H9 (cell line): ENCODE results near the gene NPFF. TPM values are rescaled to one million over a fixed set of nuclear protein-coding genes. Genes with fewer than 3 reads are reported as not detected.

Experiments
- DNase-seq: peaks from one replicate; pipeline ENCODE4 v3.0.0-alpha.2; 2017
- H2AFZ ChIP-seq: one replicate; pipeline ENCODE4 v1.6.1; 2013; ENCODE audit warnings: mild to moderate bottlenecking, low read length, control low read depth, moderate library complexity
- H2AK5ac ChIP-seq: 2 replicates; pipeline ENCODE4 v1.6.1; 2013; ENCODE audit warnings: low read length, control low read depth, mixed read lengths; ENCODE audit not compliant: insufficient read length
- H2BK120ac ChIP-seq: one replicate; pipeline ENCODE4 v1.6.1; 2013; ENCODE audit warnings: low read depth, mild to moderate bottlenecking, low read length, control low read depth, inconsistent platforms; ENCODE audit not compliant: poor library complexity, severe bottlenecking
- H2BK12ac ChIP-seq: 2 replicates; pipeline ENCODE4 v1.6.1; 2013; ENCODE audit warnings: low read length, control low read depth, mixed read lengths, low read depth; ENCODE audit not compliant: insufficient read length
- H2BK15ac ChIP-seq: 2 replicates; pipeline ENCODE4 v1.6.1; 2013; ENCODE audit warnings: low read depth, low read length, control low read depth
- H2BK20ac ChIP-seq: one replicate; pipeline ENCODE4 v1.6.1; 2013; ENCODE audit warnings: low read depth, mild to moderate bottlenecking, low read length, control low read depth, inconsistent platforms; ENCODE audit not compliant: poor library complexity, severe bottlenecking
- H2BK5ac ChIP-seq: 2 replicates; pipeline ENCODE4 v1.6.1; 2013; ENCODE audit warnings: low read length, control low read depth, mixed read lengths; ENCODE audit not compliant: insufficient read length
- H3K14ac ChIP-seq: 2 replicates; pipeline ENCODE4 v1.6.1; 2013; ENCODE audit warnings: low read length, control low read depth; ENCODE audit not compliant: insufficient read depth
- H3K18ac ChIP-seq: 2 replicates; pipeline ENCODE4 v1.6.1; 2013; ENCODE audit warnings: low read depth, mild to moderate bottlenecking, mixed read lengths, low read length, control low read depth; ENCODE audit not compliant: insufficient read length
- H3K23ac ChIP-seq: 2 replicates; pipeline ENCODE4 v1.6.1; 2013; ENCODE audit warnings: low read length, control low read depth, mixed read lengths, low read depth; ENCODE audit not compliant: insufficient read length
- H3K23me2 ChIP-seq: 2 replicates; pipeline ENCODE4 v1.6.1; 2013; ENCODE audit warnings: low read depth, mild to moderate bottlenecking, mixed read lengths, low read length, control low read depth; ENCODE audit not compliant: insufficient read length, poor library complexity, severe bottlenecking
- H3K27ac ChIP-seq: 2 replicates; pipeline ENCODE4 v1.5.1; 2013; ENCODE audit warnings: low read length, control low read depth, mixed read lengths, low read depth; ENCODE audit not compliant: insufficient read length
- H3K27me3 ChIP-seq: 2 replicates; pipeline ENCODE4 v1.6.1; 2013; ENCODE audit warnings: low read length, control low read depth, inconsistent platforms; ENCODE audit not compliant: insufficient read depth
- H3K4ac ChIP-seq: 2 replicates; pipeline ENCODE4 v1.6.1; 2013; ENCODE audit warnings: low read depth, mild to moderate bottlenecking, control low read depth, inconsistent platforms, low read length, moderate library complexity
- H3K4me1 ChIP-seq: 2 replicates; pipeline ENCODE4 v1.6.1; 2013; ENCODE audit warnings: low read length, control low read depth, inconsistent platforms; ENCODE audit not compliant: insufficient read depth
- H3K4me2 ChIP-seq: 2 replicates; pipeline ENCODE4 v1.6.1; 2013; ENCODE audit warnings: low read length, control low read depth, mixed read lengths; ENCODE audit not compliant: insufficient read length, insufficient read depth
- H3K56ac ChIP-seq: 2 replicates; pipeline ENCODE4 v1.6.1; 2013; ENCODE audit warnings: low read depth, mild to moderate bottlenecking, mixed read lengths, low read length, control low read depth; ENCODE audit not compliant: insufficient read length
- H3K79me1 ChIP-seq: 2 replicates; pipeline ENCODE4 v1.6.1; 2013; ENCODE audit warnings: low read depth, mild to moderate bottlenecking, moderate library complexity, low read length, control low read depth, inconsistent platforms; ENCODE audit not compliant: insufficient read depth, poor library complexity, severe bottlenecking
- H3K79me2 ChIP-seq: 2 replicates; pipeline ENCODE4 v1.6.1; 2013; ENCODE audit warnings: low read length, control low read depth, inconsistent platforms; ENCODE audit not compliant: insufficient read depth
- H3K9ac ChIP-seq: 2 replicates; pipeline ENCODE4 v1.6.1; 2013; ENCODE audit warnings: low read length, control low read depth, mixed read lengths; ENCODE audit not compliant: insufficient read length; ENCODE audit errors: extremely low read depth
- H3K9me3 ChIP-seq: one replicate; pipeline ENCODE4 v1.6.1; 2013; ENCODE audit warnings: low read depth, low read length, inconsistent platforms; ENCODE audit not compliant: control insufficient read depth
- H3T11ph ChIP-seq: one replicate; pipeline ENCODE4 v1.6.1; 2013; ENCODE audit warnings: mild to moderate bottlenecking, low read length, control low read depth, inconsistent platforms
- H4K20me1 ChIP-seq: one replicate; pipeline ENCODE4 v1.6.1; 2013; ENCODE audit not compliant: control insufficient read depth, insufficient read length, insufficient read depth
- H4K5ac ChIP-seq: 2 replicates; pipeline ENCODE4 v1.6.1; 2013; ENCODE audit warnings: low read depth, mild to moderate bottlenecking, mixed read lengths, low read length, control low read depth; ENCODE audit not compliant: insufficient read length
- H4K8ac ChIP-seq: replicated peaks from 2 replicates; pipeline ENCODE4 v1.6.1; 2013; ENCODE audit warnings: low read length, control low read depth, mixed read lengths, low read depth; ENCODE audit not compliant: insufficient read length
- H4K91ac ChIP-seq: 2 replicates; pipeline ENCODE4 v1.6.1; 2013; ENCODE audit warnings: low read depth, mild to moderate bottlenecking, moderate library complexity, mixed read lengths, low read length, control low read depth; ENCODE audit not compliant: insufficient read length
- H3K27ac Mint-ChIP-seq, 3 experiments: 2 replicates in 2 of 3; 3 replicates in 1 of 3; pipeline ENCODE4 v1.8.0; 2020 to 2021; ENCODE audit warnings: mixed read lengths in 3 of 3, mild to moderate bottlenecking in 1 of 3, moderate library complexity in 1 of 3
- H3K27me3 Mint-ChIP-seq: 2 replicates; pipeline ENCODE4 v1.8.0; 2021; ENCODE audit warnings: low read depth, mild to moderate bottlenecking, moderate library complexity, mixed read lengths
- H3K36me3 Mint-ChIP-seq, 3 experiments: 2 replicates in 2 of 3; 3 replicates in 1 of 3; pipeline ENCODE4 v1.8.0; 2020 to 2021; ENCODE audit warnings: low read depth in 3 of 3, mixed read lengths in 3 of 3; ENCODE audit not compliant: insufficient read depth in 1 of 3
- H3K4me1 Mint-ChIP-seq, 2 experiments: 2 replicates each; pipeline ENCODE4 v1.8.0; 2020; ENCODE audit warnings: mixed read lengths in 2 of 2
- H3K4me3 Mint-ChIP-seq, 2 experiments: 2 replicates in 1 of 2; 3 replicates in 1 of 2; pipeline ENCODE4 v1.8.0; 2020 to 2021; ENCODE audit warnings: mild to moderate bottlenecking in 2 of 2, mixed read lengths in 2 of 2, moderate library complexity in 1 of 2
- H3K9me3 Mint-ChIP-seq, 2 experiments: 2 replicates in 1 of 2; 3 replicates in 1 of 2; pipeline ENCODE4 v1.8.0; 2020; ENCODE audit warnings: mild to moderate bottlenecking in 2 of 2, mixed read lengths in 2 of 2, moderate library complexity in 1 of 2
- CTCF ChIP-seq: fragments of 200-600 bp; sonication (generic); conservative IDR thresholded peaks from 3 replicates; pipeline ENCODE4 v1.8.0; 2021; ENCODE audit warnings: antibody characterized with exemption, mild to moderate bottlenecking
- WGBS: extraction: QIAGEN DNeasy Blood & Tissue Kit; methylation state at CpG from one replicate; pipeline ENCODE4 v1.1.7; 2013; ENCODE audit warnings: missing lambda C conversion rate, low lambda C conversion rate, mixed read lengths; ENCODE audit not compliant: insufficient read length; ENCODE audit errors: extremely low coverage; 5-methylcytosine and 5-hydroxymethylcytosine counted together
- total RNA-seq: library from RNA; stranded (reverse); gene quantifications from 2 replicates; pipeline ENCODE4 v1.2.1, GENCODE V29; 2021

NPFF gene
- total RNA-seq, 1 experiment from 2014 or later: not detected

- Histone ChIP-seq H3K4me1 (peaks cover 6% of the 10 kb centered on the region; the same call in 1 of the 2 replicates), H2AFZ (no peak overlapping the region), H3K27me3 (no peaks in the 10 kb centered on the region), H3K23ac (no peak overlapping the region), H3K4me2 (peak overlapping the region; percentile 83), H3K79me2 (no peaks in the 10 kb centered on the region; the same call in 1 of the 2 replicates), H3K18ac (no peak overlapping the region), H3K79me1 (peaks cover 7% of the 10 kb centered on the region), H2BK12ac (no peak overlapping the region), H2BK20ac (no peak overlapping the region), H4K91ac (no peak overlapping the region), H3K4ac (no peak overlapping the region), H3K23me2 (peaks cover 23% of the 10 kb centered on the region), H3K9ac (no peak overlapping the region), H2BK120ac (no peak overlapping the region), H3K27ac (no peak overlapping the region), H2AK5ac (no peak overlapping the region), H2BK5ac (no peak overlapping the region), H4K8ac (no peak overlapping the region), H3K14ac (no peak overlapping the region; the same call in 1 of the 2 replicates), H4K20me1 (no peaks in the 10 kb centered on the region), H3K9me3 (no peaks in the 10 kb centered on the region), H3T11ph (no peak overlapping the region), H2BK15ac (no peak overlapping the region), H3K56ac (no peak overlapping the region), H4K5ac (no peak overlapping the region)
- Mint-ChIP-seq H3K27ac (peak overlapping the region; percentile 95 to 96 (median 96)), H3K36me3 (peaks cover 0 to 12% (median 1%) of the 10 kb centered on the region in 3 experiments; a peak in 3 of 7 replicates), H3K27me3 (no peaks in the 10 kb centered on the region), H3K9me3 (no peaks in the 10 kb centered on the region), H3K4me1 (peaks cover 56 to 61% of the 10 kb centered on the region in 2 experiments), H3K4me3 (peak overlapping the region; percentile 86 to 96)
- TF ChIP-seq CTCF: no peak
- no peak for DNase-seq
- WGBS: no CpG with 5 or more reads among the region's 2 CpGs
Observed at GRCh38 chr12:53498235-53498630, 9.1 kb downstream of the NPFF start.
